ENCODE measurements around the gene ASIP. TPM values are rescaled to one million over a fixed set of nuclear protein-coding genes. Genes with fewer than 3 reads are reported as not detected.

ASIP gene
- total and polyA plus RNA-seq, 2 of the 4 experiments (the other 2 are of a cell fraction): not detected

- H3K18ac ChIP-seq (ENCODE audit: low read depth, low read length): no peak overlapping the region
- no peak overlapping the region for H3K14ac ChIP-seq (replicated peaks; ENCODE audit: low read depth, low read length)
- no peak overlapping the region for H2AK9ac ChIP-seq (replicated peaks; ENCODE audit: low read depth, low read length, poor library complexity)
- dilution Hi-C loops (cut with HindIII; ENCODE audit: low sequenced_read_pairs, unreplicated experiment): no loop called here
- no peak overlapping the region for H4K8ac ChIP-seq (ENCODE audit: low read depth in 2 of 2, low read length in 2 of 2)
- H3K79me1 ChIP-seq (ENCODE audit: low read depth in 1 of 2, low read length in 2 of 2): peaks cover 25 to 61% of the 10 kb centered on the region in 2 experiments
- H3K4me1 ChIP-seq (ENCODE audit: control insufficient read depth, insufficient read depth, low read length): no peaks in the 10 kb centered on the region; the same call in 1 of the 2 replicates
- no peak overlapping the region for H2BK20ac ChIP-seq (ENCODE audit: low read depth, low read length)
- intact Hi-C loops (cut with micrococcal nuclease): no loop called here
- 0 out of 2 replicates have a peak, but pooled peaks cover 3% of the 10 kb centered on the region for H3K9me1 ChIP-seq (ENCODE audit: insufficient read depth, low read length)
- H3K27me3 ChIP-seq (ENCODE audit: control insufficient read depth, insufficient read depth, low read length): no peaks in the 10 kb centered on the region
- no peak overlapping the region for H2AK5ac ChIP-seq (ENCODE audit: low read depth, low read length)
- no peak overlapping the region for H3K4ac ChIP-seq (ENCODE audit: low read depth, low read length)
- 88% methylated on average over 10 of the region's 24 CpGs; no CpG with 5 or more reads in 1 of the 2 experiments for WGBS, 2 experiments (ENCODE audit: extremely low coverage in 2 of 2, insufficient read length in 1 of 2)
- ATAC-seq (ENCODE audit: low read depth) (no peak), DNase-seq (no peak)
- no peak for TF ChIP-seq CTCF (conservative IDR thresholded peaks at IDR 0.05; ENCODE audit: low read depth, low read length)
- H3K27ac ChIP-seq (ENCODE audit: insufficient read depth, low read length): no peak overlapping the region
- no peak overlapping the region for H3K4me2 ChIP-seq (ENCODE audit: low read depth, low read length)
- peaks cover 36% of the 10 kb centered on the region; the same call in 1 of the 2 replicates for H4K20me1 ChIP-seq (ENCODE audit: insufficient read depth, low read length)
- no peak overlapping the region for H3K9ac ChIP-seq (ENCODE audit: low read depth, low read length)
- H2BK15ac ChIP-seq (ENCODE audit: low read depth, low read length): no peak overlapping the region
- no peak overlapping the region for H3K56ac ChIP-seq (ENCODE audit: extremely low read depth, insufficient read depth, low read length)
- in situ Hi-C loops (cut with MboI; ENCODE audit: low sequenced_read_pairs): no loop called here
- BruUV-seq (replicated peaks): no TSS peak
- H2BK120ac ChIP-seq (ENCODE audit: low read depth, low read length): no peak overlapping the region
- peaks cover 43% of the 10 kb centered on the region for H3K36me3 ChIP-seq (ENCODE audit: control insufficient read depth, insufficient read depth, low read length)
- no peaks in the 10 kb centered on the region for H3K9me3 ChIP-seq (ENCODE audit: control insufficient read depth, insufficient read depth, low read length)
- no peak overlapping the region for H4K5ac ChIP-seq (ENCODE audit: low read depth, low read length)
- H3K4me3 ChIP-seq (ENCODE audit: insufficient read depth, low read depth, low read length): no peak overlapping the region
- H4K91ac ChIP-seq (ENCODE audit: insufficient read depth, low read depth, low read length): no peak overlapping the region
- POLR2A ChIA-PET (ENCODE audit: unreplicated experiment): no interaction called here
- no peak overlapping the region for H2AFZ ChIP-seq (replicated peaks; ENCODE audit: low read length, poor library complexity)
- CTCF ChIA-PET: no interaction called here
- H3K23ac ChIP-seq (ENCODE audit: low read depth, low read length): no peak overlapping the region
- no peak overlapping the region for H2BK5ac ChIP-seq (ENCODE audit: low read depth, low read length, poor library complexity, severe bottlenecking)
Observed at GRCh38 chr20:34295284-34295683, 54.1 kb downstream of the ASIP start.
